ENCODE data around the gene NOX3.

DNA sequence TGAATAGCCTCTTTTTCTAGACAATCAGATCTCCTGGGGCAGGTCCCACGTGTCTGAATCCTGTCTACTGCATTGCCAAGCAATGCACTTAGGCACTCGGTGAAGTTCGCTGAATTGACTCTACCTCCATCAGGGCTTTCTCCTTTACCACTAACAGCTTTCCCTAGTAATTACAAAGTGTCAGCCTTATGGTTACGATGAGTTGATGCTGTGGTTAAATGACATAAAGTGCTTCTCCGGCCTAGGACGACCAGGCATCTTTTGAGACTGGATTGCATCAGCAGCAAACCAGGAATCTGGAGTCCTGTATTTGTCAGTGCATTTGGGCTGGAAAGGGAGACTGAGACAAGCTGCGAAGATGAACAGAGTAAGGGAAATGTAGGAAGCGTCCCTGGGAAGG, 21.5 kb downstream of the NOX3 start:
- TF ChIP-seq, protein P1, sequence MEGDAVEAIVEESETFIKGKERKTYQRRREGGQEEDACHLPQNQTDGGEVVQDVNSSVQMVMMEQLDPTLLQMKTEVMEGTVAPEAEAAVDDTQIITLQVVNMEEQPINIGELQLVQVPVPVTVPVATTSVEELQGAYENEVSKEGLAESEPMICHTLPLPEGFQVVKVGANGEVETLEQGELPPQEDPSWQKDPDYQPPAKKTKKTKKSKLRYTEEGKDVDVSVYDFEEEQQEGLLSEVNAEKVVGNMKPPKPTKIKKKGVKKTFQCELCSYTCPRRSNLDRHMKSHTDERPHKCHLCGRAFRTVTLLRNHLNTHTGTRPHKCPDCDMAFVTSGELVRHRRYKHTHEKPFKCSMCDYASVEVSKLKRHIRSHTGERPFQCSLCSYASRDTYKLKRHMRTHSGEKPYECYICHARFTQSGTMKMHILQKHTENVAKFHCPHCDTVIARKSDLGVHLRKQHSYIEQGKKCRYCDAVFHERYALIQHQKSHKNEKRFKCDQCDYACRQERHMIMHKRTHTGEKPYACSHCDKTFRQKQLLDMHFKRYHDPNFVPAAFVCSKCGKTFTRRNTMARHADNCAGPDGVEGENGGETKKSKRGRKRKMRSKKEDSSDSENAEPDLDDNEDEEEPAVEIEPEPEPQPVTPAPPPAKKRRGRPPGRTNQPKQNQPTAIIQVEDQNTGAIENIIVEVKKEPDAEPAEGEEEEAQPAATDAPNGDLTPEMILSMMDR (IDR thresholded peaks at IDR 0.05): no peak
- TF ChIP-seq POLR2AphosphoS5 (IDR thresholded peaks at IDR 0.05; ENCODE audit: insufficient read depth in 1 of 2, low read depth in 1 of 2) (no peak), POLR2A (IDR thresholded peaks at IDR 0.05) (no peak)

Measured in vagina (tissue), 2 donors.